HepG2 (cell line): ENCODE results near the gene SLC45A3. TPM values are rescaled to one million over a fixed set of nuclear protein-coding genes. Genes with fewer than 3 reads are reported as not detected.
A peak's percentile ranks its signal among the peaks of the same experiment; 100 is the strongest.

Source experiments
- CBX2 ChIP-seq, 2 experiments: fragments of 200-600 bp in 1 of 2; sonication (generic); formaldehyde crosslinking in 1 of 2; IDR thresholded peaks; 2 replicates each; pipeline versions ENCODE4 v1.7.0 to v1.8.1; 2018 to 2022; ENCODE audit warnings: low read depth in 2 of 2, low read length in 1 of 2, mild to moderate bottlenecking in 1 of 2, missing genetic modification reagents in 1 of 2
- DR1 ChIP-seq: sonication (generic); formaldehyde crosslinking; IDR thresholded peaks from 2 replicates; pipeline ENCODE4 v1.8.0; 2021; ENCODE audit warnings: mild to moderate bottlenecking, missing genetic modification reagents, inconsistent platforms
- ERF ChIP-seq: IDR thresholded peaks from 2 replicates; pipeline ENCODE4 v1.6.1; 2018; ENCODE audit warnings: missing biosample characterization, missing genetic modification reagents
- FOXA1 ChIP-seq, 2 experiments: fragments of 450-650 bp in 1 of 2; sonication (generic) in 1 of 2; formaldehyde crosslinking in 1 of 2; IDR thresholded peaks; 2 replicates each; pipeline versions ENCODE4 v1.4.0 to v1.6.1; 2016 to 2020; ENCODE audit warnings: missing genetic modification reagents in 1 of 2
- GPN1 ChIP-seq: sonication (generic); formaldehyde crosslinking; IDR thresholded peaks from 2 replicates; pipeline ENCODE4 v1.5.1; 2020; ENCODE audit warnings: missing genetic modification reagents, borderline replicate concordance
- GZF1 ChIP-seq: sonication (generic); formaldehyde crosslinking; IDR thresholded peaks from 2 replicates; pipeline ENCODE4 v1.5.1; 2020; ENCODE audit warnings: mild to moderate bottlenecking, missing genetic modification reagents
- HDAC2 ChIP-seq: sonication (generic); formaldehyde crosslinking; IDR thresholded peaks from 2 replicates; pipeline ENCODE4 v1.4.0; 2020; ENCODE audit warnings: missing genetic modification reagents
- HNF1B ChIP-seq: sonication (generic); formaldehyde crosslinking; IDR thresholded peaks from 2 replicates; pipeline ENCODE4 v1.5.1; 2020; ENCODE audit warnings: mild to moderate bottlenecking, moderate library complexity, missing genetic modification reagents
- HNRNPL ChIP-seq: fragments of 200-400 bp; formaldehyde crosslinking; IDR thresholded peaks from 2 replicates; pipeline ENCODE4 v1.6.1; 2017; ENCODE audit warnings: mild to moderate bottlenecking, low read depth, low read length
- IRF2 ChIP-seq: IDR thresholded peaks from 2 replicates; pipeline ENCODE4 v1.6.1; 2018; ENCODE audit warnings: missing genetic modification reagents, missing compliant biosample characterization
- KLF12 ChIP-seq: sonication (generic); formaldehyde crosslinking; IDR thresholded peaks from 2 replicates; pipeline ENCODE4 v1.4.0; 2020; ENCODE audit warnings: missing genetic modification reagents, borderline replicate concordance
- MAX ChIP-seq: IDR thresholded peaks from 2 replicates; pipeline ENCODE4 v1.6.1; 2012; ENCODE audit warnings: inconsistent platforms
- MEIS2 ChIP-seq: sonication (generic); formaldehyde crosslinking; IDR thresholded peaks from 2 replicates; pipeline ENCODE4 v1.9.0; 2021; ENCODE audit warnings: mild to moderate bottlenecking, missing genetic modification reagents
- MTF2 ChIP-seq: sonication (generic); formaldehyde crosslinking; IDR thresholded peaks from 2 replicates; pipeline ENCODE4 v1.5.0; 2020; ENCODE audit warnings: missing genetic modification reagents, borderline replicate concordance
- NR2F6 ChIP-seq, 2 experiments: IDR thresholded peaks; 2 replicates each; pipeline ENCODE4 v1.6.1; 2016; ENCODE audit warnings: antibody characterized with exemption in 1 of 2, mild to moderate bottlenecking in 1 of 2
- PHF21A ChIP-seq: sonication (generic); formaldehyde crosslinking; IDR thresholded peaks from 2 replicates; pipeline ENCODE4 v1.5.0; 2020; ENCODE audit warnings: mild to moderate bottlenecking, missing genetic modification reagents
- RAD21 ChIP-seq: fragments of 450-650 bp; formaldehyde crosslinking; IDR thresholded peaks from 2 replicates; pipeline ENCODE4 v1.5.0; 2020; ENCODE audit warnings: mild to moderate bottlenecking
- SKIL ChIP-seq: sonication (generic); formaldehyde crosslinking; IDR thresholded peaks from 2 replicates; pipeline ENCODE4 v1.8.0; 2022; ENCODE audit warnings: missing genetic modification reagents, mild to moderate bottlenecking, moderate library complexity, borderline replicate concordance
- SPEN ChIP-seq: sonication (generic); formaldehyde crosslinking; IDR thresholded peaks from 2 replicates; pipeline ENCODE4 v1.5.1; 2020; ENCODE audit warnings: low read depth, mild to moderate bottlenecking, missing genetic modification reagents
- ZGPAT ChIP-seq: IDR thresholded peaks from 2 replicates; pipeline ENCODE4 v1.6.1; 2016; ENCODE audit warnings: mild to moderate bottlenecking
- ZNF205 ChIP-seq: IDR thresholded peaks from 2 replicates; pipeline ENCODE4 v1.6.1; 2018; ENCODE audit warnings: missing biosample characterization, missing genetic modification reagents
- ZNF253 ChIP-seq: sonication (generic); formaldehyde crosslinking; IDR thresholded peaks from 2 replicates; pipeline ENCODE4 v1.8.0; 2022; ENCODE audit warnings: mild to moderate bottlenecking, missing genetic modification reagents, borderline replicate concordance
- ZNF576 ChIP-seq: sonication (generic); formaldehyde crosslinking; IDR thresholded peaks from 2 replicates; pipeline ENCODE4 v1.4.0; 2020; ENCODE audit warnings: mild to moderate bottlenecking, missing genetic modification reagents
- ZNF614 ChIP-seq: IDR thresholded peaks from 2 replicates; pipeline ENCODE4 v1.6.1; 2018; ENCODE audit warnings: missing biosample characterization, missing genetic modification reagents, inconsistent platforms, borderline replicate concordance
- ZZZ3 ChIP-seq: sonication (generic); formaldehyde crosslinking; IDR thresholded peaks from 2 replicates; pipeline ENCODE4 v1.4.0; 2020; ENCODE audit warnings: missing genetic modification reagents, mild to moderate bottlenecking, borderline replicate concordance
- polyA plus RNA-seq, 8 experiments: library from polyadenylated mRNA; depleted of rRNA in 3 of 8; stranded (reverse) in 7 of 8; unstranded in 1 of 8; fragments of >200 nt; fragmentation: Illumina TruSeq in 4 of 8; extraction: Trizol in 4 of 8; gene quantifications; 2 replicates each; pipeline versions ENCODE4 v1.2.1 to v1.2.3, GENCODE V29; 2011 to 2016; ENCODE audit warnings: low read depth in 4 of 8, missing spikeins in 1 of 8, mixed read lengths in 1 of 8; ENCODE audit not compliant: insufficient read depth in 1 of 8
- total RNA-seq, 5 experiments: library from RNA; depleted of rRNA; stranded (reverse); fragments of >200 nt; fragmentation: Illumina TruSeq; extraction: Trizol; gene quantifications; 2 replicates each; pipeline ENCODE4 v1.2.3, GENCODE V29; 2016; ENCODE audit warnings: low read depth in 1 of 5

SLC45A3 gene
- total and polyA plus RNA-seq, 2 of the 13 experiments (the other 11 are each of a cell fraction or from before 2014, with no cell fraction given), result 3.4 to 4.1 TPM

GRCh38 chr1:205664399-205665017 is 15.8 kb downstream of the SLC45A3 start (continued):
- TF ChIP-seq GZF1, result no peak
- TF ChIP-seq ZZZ3 (CRISPR knock-in tag), result no peak
- peak; percentile 82 for TF ChIP-seq HNRNPL
- no peak for TF ChIP-seq MEIS2 (CRISPR knock-in tag)
- peak; percentile 45; the same call in 1 of the 2 replicates for TF ChIP-seq MAX
- TF ChIP-seq SKIL (CRISPR knock-in tag), result peak; percentile 59
- TF ChIP-seq ZNF576 (CRISPR knock-in tag), result no peak
- TF ChIP-seq NR2F6 (IDR thresholded peaks at IDR 0.05), result no peak; the same call in 1 of the 2 replicates
- peak; percentile 77 for TF ChIP-seq NR2F6 (CRISPR knock-in tag; IDR thresholded peaks at IDR 0.05)
- no peak for TF ChIP-seq RAD21 (CRISPR knock-in tag)
- no peak for TF ChIP-seq KLF12 (CRISPR knock-in tag)
- TF ChIP-seq ZGPAT (CRISPR knock-in tag), result peak; percentile 32; the same call in 1 of the 2 replicates
- TF ChIP-seq ERF (CRISPR knock-in tag), result peak; percentile 70
- TF ChIP-seq MTF2, result no peak
- TF ChIP-seq FOXA1 (IDR thresholded peaks at IDR 0.05), result no peak
- no peak for TF ChIP-seq FOXA1 (CRISPR knock-in tag; IDR thresholded peaks at IDR 0.05)
- TF ChIP-seq PHF21A (CRISPR knock-in tag), result peak; percentile 51; the same call in 1 of the 2 replicates
- TF ChIP-seq HDAC2 (CRISPR knock-in tag), result peak; percentile 37; the same call in 1 of the 2 replicates
- TF ChIP-seq ZNF253, result no peak
- peak; percentile 35; the same call in 1 of the 2 replicates for TF ChIP-seq IRF2 (CRISPR knock-in tag)
- no peak for TF ChIP-seq ZNF614 (CRISPR knock-in tag)
- peak; percentile 68; the same call in 1 of the 2 replicates for TF ChIP-seq HNF1B
- TF ChIP-seq GPN1 (CRISPR knock-in tag), result no peak
- TF ChIP-seq DR1, result no peak
- no peak for TF ChIP-seq CBX2 (IDR thresholded peaks at IDR 0.05; ENCODE audit: low read depth, low read length)
- TF ChIP-seq CBX2 (CRISPR knock-in tag; IDR thresholded peaks at IDR 0.05; ENCODE audit: low read depth), result no peak
- TF ChIP-seq ZNF205 (CRISPR knock-in tag), result no peak; the same call in 1 of the 2 replicates
- no peak for TF ChIP-seq SPEN (CRISPR knock-in tag)
